A549 (cell line): ENCODE results near the gene ZP1. TPM values are rescaled to one million over a fixed set of nuclear protein-coding genes. Genes with fewer than 3 reads are reported as not detected.

ENCODE experiments used
- ATAC-seq, 2 experiments: fragments of 200-7000 bp in 1 of 2; fragments of >200 bp in 1 of 2; cut with Nextera tagmentation in 1 of 2; cut with Tn5 transposase in 1 of 2; 3 replicates each; pipeline versions ENCODE4 v1.8.0 to v1.9.1; 2018 to 2020; ENCODE audit warnings: mild to moderate bottlenecking in 1 of 2, moderate library complexity in 1 of 2
- CTCF ChIA-PET: fragments of 300-600 bp; sonication (Branson Sonifier 250); formaldehyde crosslinking; extraction: SDS; loops from one replicate; lab custom pipeline; 2021; ENCODE audit warnings: antibody characterized with exemption, inconsistent platforms; lab: Yijun Ruan, JAX
- POLR2A ChIA-PET: fragments of 350-600 bp; formaldehyde crosslinking; extraction: SDS; loops from one replicate; lab custom pipeline; 2021; ENCODE audit warnings: antibody characterized with exemption, inconsistent platforms; lab: Yijun Ruan, JAX
- DNase-seq, 2 experiments: peaks; one replicate each; pipeline versions ENCODE4 v3.0.0 to v3.0.0-alpha.2; 2011 to 2016; ENCODE audit warnings: low read depth in 1 of 2, low spot score in 1 of 2
- FAIRE-seq: peaks from 2 replicates; lab custom pipeline; 2011; peaks lifted over from hg19 to GRCh38; lab: Jason Lieb, UNC
- H3K27ac ChIP-seq, 2 experiments: fragments of >200 bp; sonication (Bioruptor Twin); formaldehyde crosslinking; 3 replicates each; pipeline ENCODE4 v1.5.1; 2016 to 2017
- H3K4me1 ChIP-seq: fragments of >200 bp; sonication (Bioruptor Twin); formaldehyde crosslinking; 3 replicates; pipeline ENCODE4 v1.6.1; 2016
- H3K4me2 ChIP-seq: fragments of >200 bp; sonication (Bioruptor Twin); formaldehyde crosslinking; 3 replicates; pipeline ENCODE4 v1.6.1; 2016
- H3K4me3 ChIP-seq: fragments of >200 bp; sonication (Bioruptor Twin); formaldehyde crosslinking; 3 replicates; pipeline ENCODE4 v1.5.1; 2016
- H3K9me3 ChIP-seq: fragments of >200 bp; sonication (Bioruptor Twin); formaldehyde crosslinking; 3 replicates; pipeline ENCODE4 v1.6.1; 2016
- ATOH8 ChIP-seq: fragments of 250-450 bp; sonication (Bioruptor Pico); IDR thresholded peaks from 2 replicates; pipeline ENCODE4 v1.5.0; 2020; ENCODE audit warnings: low read depth, mild to moderate bottlenecking, moderate library complexity
- CBX8 ChIP-seq: fragments of 200-600 bp; sonication (generic); IDR thresholded peaks from 2 replicates; pipeline ENCODE4 v1.6.1; 2016
- CTCF ChIP-seq: fragments of >200 bp; sonication (Bioruptor Twin); formaldehyde crosslinking; IDR thresholded peaks from 3 replicates; pipeline ENCODE4 v1.5.1; 2016
- ELK1 ChIP-seq: fragments of 150-350 bp; IDR thresholded peaks from 2 replicates; pipeline ENCODE4 v1.6.1; 2014; ENCODE audit warnings: low read depth, mild to moderate bottlenecking, low read length
- HES2 ChIP-seq: fragments of >200 bp; sonication (Bioruptor Twin); formaldehyde crosslinking; IDR thresholded peaks from 2 replicates; pipeline ENCODE4 v1.6.1; 2016
- HEYL ChIP-seq: fragments of 250-450 bp; sonication (Bioruptor Pico); IDR thresholded peaks from 2 replicates; pipeline ENCODE4 v1.8.0; 2021; ENCODE audit warnings: mild to moderate bottlenecking, moderate library complexity
- HOXB13 ChIP-seq: fragments of 250-450 bp; sonication (Bioruptor Pico); IDR thresholded peaks from 2 replicates; pipeline ENCODE4 v1.5.0; 2020; ENCODE audit warnings: low read depth, mild to moderate bottlenecking, moderate library complexity
- MAFK ChIP-seq: fragments of 450-650 bp; IDR thresholded peaks from 2 replicates; pipeline ENCODE4 v1.6.1; 2014; ENCODE audit not compliant: partially characterized antibody
- MAZ ChIP-seq: fragments of 150-350 bp; IDR thresholded peaks from 2 replicates; pipeline ENCODE4 v1.6.1; 2014; ENCODE audit warnings: antibody characterized with exemption, low read depth, low read length, borderline replicate concordance
- NPAS2 ChIP-seq: fragments of 250-450 bp; sonication (Bioruptor Pico); IDR thresholded peaks from 2 replicates; pipeline ENCODE4 v1.8.0; 2022; ENCODE audit warnings: mild to moderate bottlenecking, moderate library complexity, borderline replicate concordance
- NR3C1 ChIP-seq: fragments of >200 bp; sonication (Bioruptor Twin); formaldehyde crosslinking; IDR thresholded peaks from 3 replicates; pipeline ENCODE4 v1.6.1; 2017
- POLR2A ChIP-seq: IDR thresholded peaks from 2 replicates; pipeline ENCODE4 v1.6.1; 2012; ENCODE audit warnings: mild to moderate bottlenecking, low read length
- RAD21 ChIP-seq, 2 experiments: fragments of >200 bp in 1 of 2; sonication (Bioruptor Twin) in 1 of 2; formaldehyde crosslinking in 1 of 2; IDR thresholded peaks in 1 of 2; conservative IDR thresholded peaks in 1 of 2; 2 replicates in 1 of 2; 3 replicates in 1 of 2; pipeline ENCODE4 v1.6.1; 2012 to 2018; ENCODE audit warnings: inconsistent platforms in 1 of 2
- RARB ChIP-seq: fragments of 250-450 bp; sonication (Bioruptor Pico); IDR thresholded peaks from 2 replicates; pipeline ENCODE4 v1.8.0; 2021; ENCODE audit warnings: mild to moderate bottlenecking, moderate library complexity
- RCOR1 ChIP-seq: fragments of 150-350 bp; IDR thresholded peaks from 2 replicates; pipeline ENCODE4 v1.6.1; 2014; ENCODE audit warnings: antibody characterized with exemption, low read length, low read depth
- RNF2 ChIP-seq: fragments of 200-600 bp; sonication (generic); IDR thresholded peaks from 2 replicates; pipeline ENCODE4 v1.6.1; 2016; ENCODE audit warnings: low read depth, mild to moderate bottlenecking, antibody characterized with exemption, moderate library complexity, borderline replicate concordance
- SMC3 ChIP-seq: fragments of >200 bp; sonication (Bioruptor Twin); formaldehyde crosslinking; IDR thresholded peaks from 3 replicates; pipeline ENCODE4 v1.6.1; 2018; ENCODE audit warnings: inconsistent platforms
- SREBF2 ChIP-seq: fragments of 450-650 bp; IDR thresholded peaks from 2 replicates; pipeline ENCODE4 v1.6.1; 2014; ENCODE audit warnings: mild to moderate bottlenecking, moderate library complexity
- TFCP2L1 ChIP-seq: fragments of 250-450 bp; sonication (Bioruptor Pico); IDR thresholded peaks from 2 replicates; pipeline ENCODE4 v1.5.0; 2021; ENCODE audit warnings: mild to moderate bottlenecking
- TP53 ChIP-seq: fragments of 250-450 bp; sonication (Bioruptor Pico); IDR thresholded peaks from 2 replicates; pipeline ENCODE4 v1.5.0; 2021; ENCODE audit warnings: mild to moderate bottlenecking, moderate library complexity
- USF2 ChIP-seq: fragments of 450-650 bp; IDR thresholded peaks from 2 replicates; pipeline ENCODE4 v1.6.1; 2014; ENCODE audit warnings: antibody characterized with exemption
- ZC3H11A ChIP-seq: fragments of 450-650 bp; IDR thresholded peaks from 2 replicates; pipeline ENCODE4 v1.6.1; 2014; ENCODE audit warnings: antibody characterized with exemption, mild to moderate bottlenecking
- ZNF302 ChIP-seq: fragments of 250-450 bp; sonication (Bioruptor Pico); IDR thresholded peaks from 2 replicates; pipeline ENCODE4 v1.9.0; 2021; ENCODE audit warnings: inconsistent platforms, mild to moderate bottlenecking, moderate library complexity
- WGBS: methylation state at CpG from one replicate; pipeline ENCODE4 v1.1.6; 2017; ENCODE audit errors: missing lambda C conversion rate; 5-methylcytosine and 5-hydroxymethylcytosine counted together
- polyA plus RNA-seq, 4 experiments: library from polyadenylated mRNA; depleted of rRNA in 3 of 4; stranded (reverse); fragments of >200 nt; fragmentation: RNase III in 1 of 4; extraction: RNeasy Plus Mini Kit Qiagen cat#74134 plus additional on column Dnase treatment in 1 of 4; gene quantifications; 2 replicates in 3 of 4; 3 replicates in 1 of 4; pipeline ENCODE4 v1.2.3, GENCODE V29; 2011 to 2017

The ZP1 gene
- polyA plus RNA-seq, 2 of the 4 experiments (the other 2 are of a cell fraction) = 0.06 to 0.30 TPM

- no peak overlapping the region for H3K4me2 ChIP-seq
- no peak overlapping the region for H3K4me3 ChIP-seq
- 89% methylated on average over 8 of the region's 8 CpGs for WGBS
- ATAC-seq (no peak), DNase-seq (no peak), FAIRE-seq (no peak)
- TF ChIP-seq ELK1 = no peak
- TF ChIP-seq CBX8 = no peak
- no peak for TF ChIP-seq SREBF2
- TF ChIP-seq RCOR1 = no peak
- no peak for TF ChIP-seq TFCP2L1 (CRISPR knock-in tag)
- no peak for TF ChIP-seq HEYL (CRISPR knock-in tag)
- no peak overlapping the region for H3K27ac ChIP-seq
- no peaks in the 10 kb centered on the region for H3K4me1 ChIP-seq
- ChIA-PET CTCF (interaction anchor here (1.0 to 3.3 kb wide), 4 partner anchors 9 to 49 kb away, joined by 4 to 13 read pairs (median 7); no protein-coding TSS in a partner anchor), POLR2A (no interaction called here)
- H3K9me3 ChIP-seq = no peaks in the 10 kb centered on the region
These were observed 13.4 kb downstream of the ZP1 start for GRCh38 chr11:60880643-60881282.

GRCh38 chr11:60887556-60887955 lies 20.2 kb downstream of the ZP1 start:
- TF ChIP-seq ATOH8 (CRISPR knock-in tag) (no peak), CTCF (peak; percentile 49), RAD21 (conservative IDR thresholded peaks at IDR 0.05 in 1 of 2, IDR thresholded peaks at IDR 0.05 in 1 of 2) (peak; percentile 62 to 73), NR3C1 (no peak), SMC3 (peak; percentile 53; the same call in 2 of the 3 replicates)
- H3K4me1 ChIP-seq = no peaks in the 10 kb centered on the region
- FAIRE-seq (no peak), ATAC-seq (peak; percentile 94 to 96), DNase-seq (peak; percentile 41 to 53)
- ChIA-PET POLR2A (interaction anchor here (0.6 to 1.4 kb wide), 5 partner anchors 9 to 105 kb away, joined by 3 to 5 read pairs (median 4); no protein-coding TSS in a partner anchor), CTCF (interaction anchor here (1.0 to 7.7 kb wide), 21 partner anchors 8 to 141 kb away, joined by 3 to 109 read pairs (median 5); partner anchors contain the start of gene ZP1)
- H3K4me2 ChIP-seq = no peak overlapping the region
- H3K4me3 ChIP-seq = no peak overlapping the region
- H3K9me3 ChIP-seq = no peaks in the 10 kb centered on the region
- no peak overlapping the region for H3K27ac ChIP-seq
- 58% methylated on average over 5 of the region's 5 CpGs for WGBS

- ChIA-PET CTCF (interaction anchor here (0.8 to 7.7 kb wide), 9 partner anchors 9 to 114 kb away, joined by 3 to 109 read pairs (median 4); no protein-coding TSS in a partner anchor), POLR2A (interaction anchor here (0.7 kb wide), 1 partner anchor 115 kb away, joined by 3 read pairs; no protein-coding TSS in a partner anchor)
- WGBS = 70% methylated on average over 6 of the region's 6 CpGs
- ATAC-seq = no peak
- FAIRE-seq = no peak
- Histone ChIP-seq H3K9me3 (no peaks in the 10 kb centered on the region), H3K4me1 (no peaks in the 10 kb centered on the region), H3K27ac (no peak overlapping the region), H3K4me2 (no peak overlapping the region), H3K4me3 (no peak overlapping the region)
- DNase-seq = no peak
- no peak for TF ChIP-seq HOXB13 (CRISPR knock-in tag)
- no peak for TF ChIP-seq SREBF2
- no peak for TF ChIP-seq TP53
- TF ChIP-seq ELK1 = no peak
- TF ChIP-seq MAFK = no peak
- no peak for TF ChIP-seq ZC3H11A
- no peak for TF ChIP-seq NPAS2 (CRISPR knock-in tag)
- TF ChIP-seq USF2 = no peak
- TF ChIP-seq RNF2 = no peak
- no peak for TF ChIP-seq ZNF302
- TF ChIP-seq RARB = no peak
- TF ChIP-seq CTCF = no peak
- TF ChIP-seq HES2 = no peak
- TF ChIP-seq MAZ = no peak
- TF ChIP-seq HEYL (CRISPR knock-in tag) = no peak
- no peak for TF ChIP-seq POLR2A
These were observed 22.5 kb downstream of the ZP1 start for GRCh38 chr11:60889869-60890311.
